ENCODE measurements around the gene VSX1. TPM values are rescaled to one million over a fixed set of nuclear protein-coding genes. Genes with fewer than 3 reads are reported as not detected.

VSX1 gene
- total and polyA plus RNA-seq, 2 experiments from 2014 or later: not detected

GRCh38 chr20:25090492-25091429, 8.8 kb upstream of the VSX1 start:
- Histone ChIP-seq H3K36me3 (replicated peaks; ENCODE audit: insufficient read depth, low read depth) (no peaks in the 10 kb centered on the region), H3K4me2 (no peak overlapping the region), H3K27me3 (peaks cover 28% of the 10 kb centered on the region), H2AFZ (no peak overlapping the region), H3K4me3 (no peak overlapping the region), H4K20me1 (ENCODE audit: insufficient read depth, poor library complexity, severe bottlenecking) (no peaks in the 10 kb centered on the region), H3K9me3 (ENCODE audit: low read depth) (no peaks in the 10 kb centered on the region), H3K9me2 (replicated peaks; ENCODE audit: insufficient read depth) (no peaks in the 10 kb centered on the region), H3K4me1 (ENCODE audit: insufficient read depth) (no peaks in the 10 kb centered on the region), H3K27ac (no peak overlapping the region), H3K79me2 (no peaks in the 10 kb centered on the region)
- TF ChIP-seq EZH2phosphoT487 (IDR thresholded peaks at IDR 0.05; ENCODE audit: low read depth, severe bottlenecking, unreplicated experiment) (no peak), EZH2 (IDR thresholded peaks at IDR 0.05; ENCODE audit: borderline replicate concordance) (no peak), CTCF (IDR thresholded peaks at IDR 0.05; ENCODE audit: poor library complexity) (no peak)
- no peak for DNase-seq (ENCODE audit: low spot score)
- WGBS (ENCODE audit: low lambda C conversion rate, missing lambda C conversion rate): 78% methylated on average over 14 of the region's 14 CpGs

- H3K4me3 ChIP-seq: no peak overlapping the region
- TF ChIP-seq EZH2 (IDR thresholded peaks at IDR 0.05; ENCODE audit: borderline replicate concordance) (no peak), CTCF (IDR thresholded peaks at IDR 0.05; ENCODE audit: poor library complexity) (no peak), EZH2phosphoT487 (IDR thresholded peaks at IDR 0.05; ENCODE audit: low read depth, severe bottlenecking, unreplicated experiment) (no peak)
- H4K20me1 ChIP-seq (ENCODE audit: insufficient read depth, poor library complexity, severe bottlenecking): no peaks in the 10 kb centered on the region
- no peaks in the 10 kb centered on the region for H3K9me2 ChIP-seq (replicated peaks; ENCODE audit: insufficient read depth)
- no peak for DNase-seq (ENCODE audit: low spot score)
- H3K9me3 ChIP-seq (ENCODE audit: low read depth): no peaks in the 10 kb centered on the region
- H3K27me3 ChIP-seq: peaks cover 34% of the 10 kb centered on the region
- no peak overlapping the region for H3K4me2 ChIP-seq
- H3K36me3 ChIP-seq (replicated peaks; ENCODE audit: insufficient read depth, low read depth): no peaks in the 10 kb centered on the region
- H2AFZ ChIP-seq: no peak overlapping the region
- 89% methylated on average over 11 of the region's 12 CpGs for WGBS (ENCODE audit: low lambda C conversion rate, missing lambda C conversion rate)
- H3K4me1 ChIP-seq (ENCODE audit: insufficient read depth): no peaks in the 10 kb centered on the region
- H3K79me2 ChIP-seq: no peaks in the 10 kb centered on the region
- no peak overlapping the region for H3K27ac ChIP-seq
Observed at GRCh38 chr20:25089662-25090061, 7.7 kb upstream of the VSX1 start.

- H3K27ac ChIP-seq: no peak overlapping the region
- DNase-seq (ENCODE audit: low spot score): no peak
- H3K4me1 ChIP-seq (ENCODE audit: insufficient read depth): no peaks in the 10 kb centered on the region
- H2AFZ ChIP-seq: no peak overlapping the region
- no peaks in the 10 kb centered on the region for H3K36me3 ChIP-seq (replicated peaks; ENCODE audit: insufficient read depth, low read depth)
- no peaks in the 10 kb centered on the region for H3K79me2 ChIP-seq
- no peaks in the 10 kb centered on the region for H3K9me3 ChIP-seq (ENCODE audit: low read depth)
- no peak overlapping the region for H3K4me2 ChIP-seq
- no peaks in the 10 kb centered on the region for H3K9me2 ChIP-seq (replicated peaks; ENCODE audit: insufficient read depth)
- no peaks in the 10 kb centered on the region for H4K20me1 ChIP-seq (ENCODE audit: insufficient read depth, poor library complexity, severe bottlenecking)
- H3K4me3 ChIP-seq: no peak overlapping the region
- H3K27me3 ChIP-seq: peaks cover 40% of the 10 kb centered on the region
- TF ChIP-seq CTCF (IDR thresholded peaks at IDR 0.05; ENCODE audit: poor library complexity): no peak
- TF ChIP-seq EZH2 (IDR thresholded peaks at IDR 0.05; ENCODE audit: borderline replicate concordance): no peak
- TF ChIP-seq EZH2phosphoT487 (IDR thresholded peaks at IDR 0.05; ENCODE audit: low read depth, severe bottlenecking, unreplicated experiment): no peak
Observed at GRCh38 chr20:25089096-25089495, 7.2 kb upstream of the VSX1 start.
